HCT116 (cell line): Measurements from ENCODE around the gene CFAP410.

Experiments used
- CEBPB ChIP-seq: IDR thresholded peaks from 2 replicates; pipeline ENCODE4 v1.6.1; 2012; ENCODE audit warnings: low read depth
- CTCF ChIP-seq, 3 experiments: fragments of 200-600 bp in 1 of 3; sonication (generic) in 1 of 3; IDR thresholded peaks in 2 of 3; conservative IDR thresholded peaks in 1 of 3; 2 replicates each; pipeline ENCODE4 v1.5.1; 2012 to 2017; ENCODE audit warnings: low read depth in 2 of 3, low read length in 2 of 3, antibody characterized with exemption in 1 of 3, borderline replicate concordance in 1 of 3, control low read depth in 1 of 3, mild to moderate bottlenecking in 1 of 3, mixed read lengths in 1 of 3, mixed run types in 1 of 3, moderate library complexity in 1 of 3; ENCODE audit not compliant: insufficient read depth in 1 of 3
- EGR1 ChIP-seq: IDR thresholded peaks from 2 replicates; pipeline ENCODE4 v1.6.1; 2012; ENCODE audit warnings: low read depth
- EZH2phosphoT487 ChIP-seq: fragments of 200-600 bp; IDR thresholded peaks from 2 replicates; pipeline ENCODE4 v1.6.1; 2018; ENCODE audit warnings: antibody characterized with exemption, borderline replicate concordance
- SP1 ChIP-seq: IDR thresholded peaks from 2 replicates; pipeline ENCODE4 v1.6.1; 2012; ENCODE audit warnings: low read depth
- ZFX ChIP-seq: fragments of 450-650 bp; IDR thresholded peaks from 2 replicates; pipeline ENCODE4 v1.6.1; 2017
- TF ChIP-seq, protein P1 (sequence below): IDR thresholded peaks from 2 replicates; pipeline ENCODE4 v1.6.1; 2012; ENCODE audit warnings: low read depth

- no peak for TF ChIP-seq CTCF (IDR thresholded peaks at IDR 0.05 in 2 of 3, conservative IDR thresholded peaks at IDR 0.05 in 1 of 3; ENCODE audit: borderline replicate concordance in 1 of 3, insufficient read depth in 1 of 3, low read depth in 2 of 3, low read length in 2 of 3)
- TF ChIP-seq SP1, result no peak
- TF ChIP-seq EGR1, result no peak
- TF ChIP-seq, protein P1, sequence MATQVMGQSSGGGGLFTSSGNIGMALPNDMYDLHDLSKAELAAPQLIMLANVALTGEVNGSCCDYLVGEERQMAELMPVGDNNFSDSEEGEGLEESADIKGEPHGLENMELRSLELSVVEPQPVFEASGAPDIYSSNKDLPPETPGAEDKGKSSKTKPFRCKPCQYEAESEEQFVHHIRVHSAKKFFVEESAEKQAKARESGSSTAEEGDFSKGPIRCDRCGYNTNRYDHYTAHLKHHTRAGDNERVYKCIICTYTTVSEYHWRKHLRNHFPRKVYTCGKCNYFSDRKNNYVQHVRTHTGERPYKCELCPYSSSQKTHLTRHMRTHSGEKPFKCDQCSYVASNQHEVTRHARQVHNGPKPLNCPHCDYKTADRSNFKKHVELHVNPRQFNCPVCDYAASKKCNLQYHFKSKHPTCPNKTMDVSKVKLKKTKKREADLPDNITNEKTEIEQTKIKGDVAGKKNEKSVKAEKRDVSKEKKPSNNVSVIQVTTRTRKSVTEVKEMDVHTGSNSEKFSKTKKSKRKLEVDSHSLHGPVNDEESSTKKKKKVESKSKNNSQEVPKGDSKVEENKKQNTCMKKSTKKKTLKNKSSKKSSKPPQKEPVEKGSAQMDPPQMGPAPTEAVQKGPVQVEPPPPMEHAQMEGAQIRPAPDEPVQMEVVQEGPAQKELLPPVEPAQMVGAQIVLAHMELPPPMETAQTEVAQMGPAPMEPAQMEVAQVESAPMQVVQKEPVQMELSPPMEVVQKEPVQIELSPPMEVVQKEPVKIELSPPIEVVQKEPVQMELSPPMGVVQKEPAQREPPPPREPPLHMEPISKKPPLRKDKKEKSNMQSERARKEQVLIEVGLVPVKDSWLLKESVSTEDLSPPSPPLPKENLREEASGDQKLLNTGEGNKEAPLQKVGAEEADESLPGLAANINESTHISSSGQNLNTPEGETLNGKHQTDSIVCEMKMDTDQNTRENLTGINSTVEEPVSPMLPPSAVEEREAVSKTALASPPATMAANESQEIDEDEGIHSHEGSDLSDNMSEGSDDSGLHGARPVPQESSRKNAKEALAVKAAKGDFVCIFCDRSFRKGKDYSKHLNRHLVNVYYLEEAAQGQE, result no peak
- no peak for TF ChIP-seq CEBPB
- no peak for TF ChIP-seq EZH2phosphoT487
- no peak for TF ChIP-seq ZFX
Observed at GRCh38 chr21:44306936-44307704, 32.1 kb downstream of the CFAP410 start.
